ENCODE results near the gene CRIM1.

CRIM1 gene

DNA sequence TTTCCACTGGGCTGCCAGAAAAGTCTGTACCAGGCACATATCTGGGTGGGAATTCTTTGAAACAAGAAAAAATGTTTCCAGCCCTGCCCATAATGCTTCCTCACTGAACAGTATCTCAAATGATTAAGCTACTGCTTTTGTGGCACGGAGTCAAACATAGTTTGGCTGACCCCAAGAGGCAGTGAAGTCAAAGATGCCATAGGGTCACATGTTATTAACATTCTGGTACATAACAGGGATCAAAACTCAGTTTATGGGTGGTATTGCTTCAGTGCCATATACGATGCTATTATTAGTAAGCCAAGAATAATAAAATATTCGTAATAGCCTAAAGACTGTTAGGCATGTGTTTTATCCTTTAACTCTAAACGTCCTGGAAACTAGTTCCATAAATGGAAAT lies 129.9 kb downstream of the CRIM1 start:
- H3K9ac ChIP-seq (ENCODE audit: low read depth, low read length, poor library complexity, severe bottlenecking): no peak overlapping the region
- H3K79me2 ChIP-seq (ENCODE audit: insufficient read depth, low read length): no peaks in the 10 kb centered on the region
- no peaks in the 10 kb centered on the region for H3K4me1 ChIP-seq (ENCODE audit: insufficient read depth, low read length, poor library complexity, severe bottlenecking)
- H3K36me3 ChIP-seq (ENCODE audit: insufficient read depth, low read length): no peaks in the 10 kb centered on the region
- no peak overlapping the region for H3K4me3 ChIP-seq (ENCODE audit: low read length, poor library complexity, severe bottlenecking)
- no peaks in the 10 kb centered on the region for H3K27me3 ChIP-seq (ENCODE audit: insufficient read depth, low read length, poor library complexity, severe bottlenecking)
- TF ChIP-seq, protein P1, sequence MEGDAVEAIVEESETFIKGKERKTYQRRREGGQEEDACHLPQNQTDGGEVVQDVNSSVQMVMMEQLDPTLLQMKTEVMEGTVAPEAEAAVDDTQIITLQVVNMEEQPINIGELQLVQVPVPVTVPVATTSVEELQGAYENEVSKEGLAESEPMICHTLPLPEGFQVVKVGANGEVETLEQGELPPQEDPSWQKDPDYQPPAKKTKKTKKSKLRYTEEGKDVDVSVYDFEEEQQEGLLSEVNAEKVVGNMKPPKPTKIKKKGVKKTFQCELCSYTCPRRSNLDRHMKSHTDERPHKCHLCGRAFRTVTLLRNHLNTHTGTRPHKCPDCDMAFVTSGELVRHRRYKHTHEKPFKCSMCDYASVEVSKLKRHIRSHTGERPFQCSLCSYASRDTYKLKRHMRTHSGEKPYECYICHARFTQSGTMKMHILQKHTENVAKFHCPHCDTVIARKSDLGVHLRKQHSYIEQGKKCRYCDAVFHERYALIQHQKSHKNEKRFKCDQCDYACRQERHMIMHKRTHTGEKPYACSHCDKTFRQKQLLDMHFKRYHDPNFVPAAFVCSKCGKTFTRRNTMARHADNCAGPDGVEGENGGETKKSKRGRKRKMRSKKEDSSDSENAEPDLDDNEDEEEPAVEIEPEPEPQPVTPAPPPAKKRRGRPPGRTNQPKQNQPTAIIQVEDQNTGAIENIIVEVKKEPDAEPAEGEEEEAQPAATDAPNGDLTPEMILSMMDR (conservative IDR thresholded peaks at IDR 0.05; ENCODE audit: low read length): no peak
- TF ChIP-seq EZH2phosphoT487 (IDR thresholded peaks at IDR 0.05; ENCODE audit: borderline replicate concordance): no peak
- H3F3A ChIP-seq (ENCODE audit: low read depth): no peaks in the 10 kb centered on the region
- H4K20me1 ChIP-seq (ENCODE audit: insufficient read depth, low read length, poor library complexity, severe bottlenecking): no peaks in the 10 kb centered on the region
- no peaks in the 10 kb centered on the region for H3K9me2 ChIP-seq (replicated peaks; ENCODE audit: low read depth, low read length)
- no peak overlapping the region for H3K4me2 ChIP-seq (ENCODE audit: low read depth, low read length, poor library complexity, severe bottlenecking)
- H2AFZ ChIP-seq (ENCODE audit: low read length): no peak overlapping the region
- H3K9me3 ChIP-seq (ENCODE audit: insufficient read depth, low read depth, low read length): no peaks in the 10 kb centered on the region

DNA sequence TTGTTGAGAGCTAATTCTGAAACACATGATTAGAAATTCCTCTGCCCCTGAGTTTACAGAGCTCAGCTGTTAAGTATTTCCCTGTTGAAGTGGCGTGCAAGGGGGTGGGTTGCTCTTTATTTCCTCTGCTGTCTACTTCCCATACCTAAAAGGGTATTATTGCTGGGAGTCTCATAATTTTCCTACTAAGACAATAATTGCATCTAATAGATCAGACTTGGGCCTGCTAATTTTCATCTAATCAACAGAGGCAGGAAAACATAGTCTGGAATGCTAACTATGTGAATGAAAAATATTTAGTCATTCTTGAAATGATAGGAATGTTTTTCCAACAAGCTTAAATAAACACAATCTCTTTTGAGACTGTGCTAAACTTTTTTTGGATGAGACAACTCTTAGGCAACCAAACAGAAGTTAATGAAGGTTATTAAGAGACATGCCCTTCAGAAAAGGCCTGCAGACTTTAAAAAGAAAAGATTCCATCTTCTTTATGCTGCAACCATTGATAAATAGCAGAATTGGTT lies 131.0 kb downstream of the CRIM1 start:
- no peaks in the 10 kb centered on the region for H3K4me1 ChIP-seq (ENCODE audit: insufficient read depth, low read length, poor library complexity, severe bottlenecking)
- no peak overlapping the region for H3K4me2 ChIP-seq (ENCODE audit: low read depth, low read length, poor library complexity, severe bottlenecking)
- TF ChIP-seq, protein P1 (conservative IDR thresholded peaks at IDR 0.05; ENCODE audit: low read length): no peak
- no peak for TF ChIP-seq EZH2phosphoT487 (IDR thresholded peaks at IDR 0.05; ENCODE audit: borderline replicate concordance)

GRCh38 chr2:36487947-36488346 lies 132.4 kb downstream of the CRIM1 start:
- TF ChIP-seq, protein P1 (conservative IDR thresholded peaks at IDR 0.05; ENCODE audit: low read length): no peak
- TF ChIP-seq EZH2phosphoT487 (IDR thresholded peaks at IDR 0.05; ENCODE audit: borderline replicate concordance): no peak
- no peaks in the 10 kb centered on the region for H3K9me3 ChIP-seq (ENCODE audit: insufficient read depth, low read depth, low read length)
- no peaks in the 10 kb centered on the region for H3K27me3 ChIP-seq (ENCODE audit: insufficient read depth, low read length, poor library complexity, severe bottlenecking)
- H3K4me1 ChIP-seq (ENCODE audit: insufficient read depth, low read length, poor library complexity, severe bottlenecking): no peaks in the 10 kb centered on the region
- H2AFZ ChIP-seq (ENCODE audit: low read length): no peak overlapping the region
- H3K79me2 ChIP-seq (ENCODE audit: insufficient read depth, low read length): no peaks in the 10 kb centered on the region
- H3K9ac ChIP-seq (ENCODE audit: low read depth, low read length, poor library complexity, severe bottlenecking): no peak overlapping the region
- no peak overlapping the region for H3K4me2 ChIP-seq (ENCODE audit: low read depth, low read length, poor library complexity, severe bottlenecking)
- H4K20me1 ChIP-seq (ENCODE audit: insufficient read depth, low read length, poor library complexity, severe bottlenecking): no peaks in the 10 kb centered on the region
- no peaks in the 10 kb centered on the region for H3K36me3 ChIP-seq (ENCODE audit: insufficient read depth, low read length)
- no peaks in the 10 kb centered on the region for H3K9me2 ChIP-seq (replicated peaks; ENCODE audit: low read depth, low read length)
- H3F3A ChIP-seq (ENCODE audit: low read depth): no peaks in the 10 kb centered on the region
- no peak overlapping the region for H3K4me3 ChIP-seq (ENCODE audit: low read length, poor library complexity, severe bottlenecking)

More for the DNA sequence above, 131.0 kb downstream of the CRIM1 start:
- Histone ChIP-seq H3K4me3 (ENCODE audit: low read length, poor library complexity, severe bottlenecking) (no peak overlapping the region), H4K20me1 (ENCODE audit: insufficient read depth, low read length, poor library complexity, severe bottlenecking) (no peaks in the 10 kb centered on the region), H3K9ac (ENCODE audit: low read depth, low read length, poor library complexity, severe bottlenecking) (no peak overlapping the region), H3K9me2 (replicated peaks; ENCODE audit: low read depth, low read length) (no peaks in the 10 kb centered on the region), H3K36me3 (ENCODE audit: insufficient read depth, low read length) (no peaks in the 10 kb centered on the region), H3K27me3 (ENCODE audit: insufficient read depth, low read length, poor library complexity, severe bottlenecking) (no peaks in the 10 kb centered on the region), H2AFZ (ENCODE audit: low read length) (no peak overlapping the region), H3K9me3 (ENCODE audit: insufficient read depth, low read depth, low read length) (no peaks in the 10 kb centered on the region), H3F3A (ENCODE audit: low read depth) (no peaks in the 10 kb centered on the region), H3K79me2 (ENCODE audit: insufficient read depth, low read length) (no peaks in the 10 kb centered on the region)

Measured in Loucy (cell line).